HG03521 (cell line): ENCODE data around the gene BNIP3.
A peak's percentile ranks its signal among the peaks of the same experiment; 100 is the strongest.

Experiments
- ATAC-seq: cut with Tn5 transposase; IDR thresholded peaks from one replicate; pipeline ENCODE4 v1.9.1; 2021; ENCODE audit warnings: mild to moderate bottlenecking, moderate library complexity; ENCODE audit not compliant: unreplicated experiment

The BNIP3 gene, protein sequence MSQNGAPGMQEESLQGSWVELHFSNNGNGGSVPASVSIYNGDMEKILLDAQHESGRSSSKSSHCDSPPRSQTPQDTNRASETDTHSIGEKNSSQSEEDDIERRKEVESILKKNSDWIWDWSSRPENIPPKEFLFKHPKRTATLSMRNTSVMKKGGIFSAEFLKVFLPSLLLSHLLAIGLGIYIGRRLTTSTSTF

DNA sequence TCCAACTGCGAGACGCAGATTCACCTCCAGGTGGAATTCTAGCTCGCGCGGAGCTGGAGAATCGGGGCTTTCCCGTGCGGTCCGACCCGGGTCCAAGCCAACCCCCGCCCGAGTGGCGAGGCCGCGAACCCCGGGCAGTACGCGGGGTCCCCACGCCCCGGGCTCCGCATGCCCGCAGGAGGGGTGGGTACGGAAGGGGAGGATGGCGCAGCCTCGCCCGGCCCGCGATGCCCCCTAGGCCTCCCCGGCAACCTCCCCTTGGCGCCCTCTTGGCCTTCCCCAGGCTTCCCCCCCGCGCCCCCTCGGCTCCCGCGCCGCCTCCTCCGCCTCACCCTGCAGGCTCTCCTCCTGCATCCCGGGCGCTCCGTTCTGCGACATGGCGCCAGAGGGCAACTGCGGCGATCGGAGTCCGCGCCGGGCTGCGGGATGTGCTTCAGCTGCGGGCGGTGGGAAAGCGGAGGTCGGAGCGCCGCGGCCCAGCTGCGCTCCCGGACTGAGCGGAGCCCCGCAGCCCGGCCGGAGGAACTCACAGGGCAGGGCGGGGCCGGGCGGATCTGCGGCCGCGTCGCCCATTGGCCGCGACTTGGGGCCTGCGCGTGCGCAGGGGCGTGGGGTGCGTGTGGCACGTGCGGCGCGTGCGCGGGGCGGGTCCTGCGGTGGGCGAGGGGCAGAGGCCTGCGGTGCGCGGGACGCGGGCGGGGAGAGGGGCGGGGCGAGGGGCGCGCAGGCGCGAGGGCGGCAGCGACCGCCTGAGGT lies at the start of gene BNIP3:
Gene BNIP3 (minus strand): TSS at position 495 of the 756 bp plus-strand sequence. CDS start 117 bp downstream, at position 378.
- peak; percentile 86 for ATAC-seq

DNA sequence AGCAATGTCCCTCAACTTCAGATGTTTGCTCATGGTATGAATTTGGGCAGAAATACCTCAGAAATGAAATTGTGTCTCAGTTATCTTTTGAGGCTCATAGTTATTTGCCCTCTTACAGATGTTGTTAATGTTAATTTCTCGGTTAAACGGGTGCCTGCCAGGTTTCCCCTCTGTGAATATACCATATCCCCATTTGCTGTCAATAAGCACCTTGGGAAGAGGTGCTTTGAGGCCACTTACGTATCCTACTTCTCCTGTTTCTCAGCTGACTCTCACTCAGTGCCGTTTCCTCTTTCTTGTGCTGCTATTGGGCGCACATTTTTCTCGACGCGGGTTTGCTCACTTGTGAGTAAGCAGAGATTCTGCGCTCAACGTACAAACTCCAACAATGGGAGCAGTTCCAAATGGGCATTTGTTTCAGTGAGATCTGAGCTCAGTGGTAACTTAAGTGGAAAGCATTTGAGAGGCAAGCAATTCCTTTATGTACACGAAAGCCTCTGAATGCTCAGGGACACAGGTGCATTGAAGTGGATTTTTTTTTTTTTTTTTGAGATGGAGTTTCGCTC lies 49.3 kb upstream of the BNIP3 start:
- no peak for ATAC-seq

DNA sequence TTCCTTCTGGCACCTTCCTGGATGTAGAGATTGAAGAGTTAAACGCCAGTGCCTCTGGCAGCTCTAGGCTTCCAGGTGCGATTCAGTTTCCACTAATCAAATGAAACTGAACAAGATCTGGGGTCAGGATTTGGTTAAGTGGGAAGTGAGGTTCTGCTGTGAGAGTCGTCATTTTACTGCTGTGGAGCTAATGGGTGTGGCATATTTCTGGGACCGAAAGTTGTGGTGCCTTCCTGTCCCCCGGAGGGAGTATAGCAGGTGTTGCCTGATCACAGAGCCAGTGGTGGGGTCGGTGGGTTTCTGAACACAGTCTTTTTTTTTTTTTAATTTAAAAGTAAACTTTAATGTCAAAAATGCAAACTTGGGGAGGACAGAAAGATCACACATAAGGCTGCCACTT lies 47.0 kb upstream of the BNIP3 start:
- no peak for ATAC-seq

DNA sequence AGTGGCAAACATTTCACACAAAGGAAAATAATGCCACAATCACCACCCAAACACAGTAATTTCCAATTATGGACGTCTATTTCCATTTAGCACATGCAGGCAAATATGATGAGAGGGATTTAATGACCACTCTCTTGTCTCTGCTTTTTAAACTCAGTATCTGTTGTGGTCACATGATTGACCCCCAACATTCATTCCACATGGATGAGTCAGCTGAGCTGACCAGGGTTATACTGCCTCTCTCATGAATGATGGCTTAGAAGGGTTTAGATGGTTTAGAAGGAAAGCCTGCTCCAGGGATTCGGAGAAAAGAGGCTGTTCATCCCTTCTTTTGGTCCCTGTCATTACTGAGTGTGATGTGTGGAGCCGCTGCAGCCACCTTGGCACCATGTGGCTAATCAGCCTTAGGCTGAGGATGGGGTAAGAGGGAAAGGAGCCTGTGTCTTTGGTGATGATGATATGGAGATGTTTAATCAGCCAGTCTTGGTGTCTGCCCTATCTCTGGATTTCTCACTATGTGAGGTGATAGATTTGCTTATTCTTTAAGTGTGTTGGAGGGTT lies 45.8 kb upstream of the BNIP3 start:
- ATAC-seq: no peak

DNA sequence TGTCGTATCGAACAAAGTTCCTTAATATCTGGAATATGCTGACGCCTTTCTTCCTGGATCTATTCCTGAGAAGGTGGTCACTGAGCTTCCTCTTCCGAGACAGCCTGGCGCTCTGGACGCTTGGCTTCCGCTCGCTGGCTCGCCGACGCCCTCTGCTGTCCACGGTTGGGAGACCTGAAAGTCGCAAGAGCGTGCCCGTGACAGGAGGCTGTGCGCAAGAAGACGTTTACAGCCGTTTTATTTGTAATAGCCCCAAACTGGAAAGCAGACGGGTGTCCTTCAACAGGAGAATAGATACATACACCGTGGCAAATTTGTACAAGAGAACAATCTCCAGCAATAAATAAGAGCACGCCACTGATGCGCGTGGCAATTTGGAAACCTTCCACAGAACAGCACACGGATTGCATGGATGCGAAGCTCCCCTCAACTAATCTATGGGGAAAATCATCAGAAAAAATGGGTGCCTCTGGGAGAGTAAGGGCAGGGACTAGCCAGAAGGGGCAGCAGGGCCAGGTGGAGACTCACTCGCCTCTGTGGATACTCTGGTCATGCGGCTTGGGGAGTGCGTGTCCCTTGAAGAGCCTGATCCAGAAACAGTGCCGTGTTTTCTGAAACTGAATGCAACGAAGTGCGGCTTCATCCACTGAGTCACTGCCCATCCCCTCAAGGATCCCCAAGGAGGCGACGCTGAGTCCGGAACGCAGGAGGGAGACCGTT lies 41.5 kb upstream of the BNIP3 start:
- peak; percentile 79 for ATAC-seq

DNA sequence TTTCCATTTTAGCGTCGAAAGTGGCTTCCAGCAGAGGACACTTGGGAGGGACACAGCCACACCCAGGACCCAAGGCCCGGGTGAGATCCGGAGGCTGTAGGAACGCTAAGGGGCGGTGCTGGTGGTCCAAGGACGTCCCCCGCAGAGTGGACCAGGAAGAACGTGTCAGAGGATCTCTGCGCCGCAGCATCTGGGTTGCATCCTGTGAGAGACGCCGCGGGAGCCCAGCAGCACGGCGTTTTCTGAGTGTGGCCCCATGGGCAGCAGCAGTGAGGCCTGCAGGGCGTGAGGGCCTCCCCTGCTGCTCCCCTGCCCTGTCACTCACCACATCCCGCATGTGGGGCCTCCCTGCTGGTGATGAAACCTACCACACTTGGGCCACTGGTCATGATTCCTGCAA lies 40.5 kb upstream of the BNIP3 start:
- no peak for ATAC-seq

DNA sequence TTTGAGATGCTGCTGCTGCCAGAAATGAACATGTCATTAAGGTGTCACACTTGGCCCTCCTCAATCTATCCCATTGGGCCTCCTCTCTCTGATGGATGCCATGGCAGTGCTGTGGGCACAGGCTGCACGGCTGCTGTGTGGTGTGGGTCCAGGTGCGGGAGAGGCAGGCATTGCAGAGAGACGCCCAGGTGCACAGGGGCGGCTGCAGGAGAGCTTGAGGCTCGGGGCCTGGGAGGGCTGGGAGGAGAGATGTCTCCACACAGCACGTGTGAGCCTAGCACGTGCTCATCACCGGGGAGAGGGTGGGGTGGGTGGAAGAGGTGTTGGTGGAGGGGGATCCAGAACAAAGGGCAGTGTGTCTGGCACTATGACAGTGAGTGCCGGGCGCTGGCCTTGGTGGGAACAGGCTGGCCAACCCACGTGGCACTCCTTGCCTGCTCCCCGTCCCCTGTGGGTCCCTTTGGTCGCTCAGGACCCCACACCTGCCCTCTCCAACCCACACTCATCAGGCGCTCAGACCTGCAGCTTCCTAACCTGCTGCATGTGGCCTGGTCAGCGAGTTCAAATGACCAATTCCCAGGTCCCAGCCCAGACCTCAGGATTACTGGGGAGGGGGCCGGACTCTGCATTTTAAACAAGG lies 39.9 kb upstream of the BNIP3 start:
- ATAC-seq: no peak

DNA sequence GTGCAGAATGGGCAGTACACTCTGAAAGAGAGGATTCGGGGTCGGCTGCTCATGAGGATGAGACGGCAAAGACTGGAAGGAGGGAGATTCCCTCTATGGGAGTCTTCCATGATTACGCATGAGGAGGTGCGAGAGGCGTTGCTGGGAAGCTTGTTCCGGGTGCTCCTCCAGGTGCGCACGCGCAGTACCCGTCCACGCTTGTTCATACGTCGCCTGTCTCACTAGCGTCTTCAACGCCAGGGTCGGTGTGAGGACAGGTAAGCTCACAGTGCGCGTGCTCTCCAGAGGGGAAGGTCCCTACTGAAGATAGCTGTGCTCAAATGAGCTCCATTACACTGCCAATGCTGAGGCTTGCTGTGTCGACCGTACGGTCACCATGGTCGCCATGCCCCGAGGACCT lies 39.3 kb upstream of the BNIP3 start:
- no peak for ATAC-seq

DNA sequence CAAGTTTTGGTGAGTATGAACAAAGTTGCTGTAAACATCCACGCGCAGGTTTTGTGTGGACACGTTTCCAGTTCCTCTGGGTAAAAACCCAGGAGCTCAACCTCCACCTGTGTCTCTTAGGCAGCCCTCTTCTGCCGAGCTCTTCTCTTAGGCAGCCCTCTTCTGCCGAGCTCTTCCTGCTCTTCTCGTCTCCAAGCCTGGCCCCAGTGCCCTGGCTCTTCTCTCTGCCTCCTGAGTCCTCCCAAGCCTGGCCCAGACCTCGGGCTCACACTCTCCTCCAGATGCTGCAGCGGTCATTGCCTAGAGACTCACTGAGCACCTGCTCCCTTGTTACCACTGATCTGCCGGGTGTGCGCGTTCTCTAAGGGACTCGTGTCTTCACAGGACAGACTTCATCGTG lies 38.7 kb upstream of the BNIP3 start:
- no peak for ATAC-seq

DNA sequence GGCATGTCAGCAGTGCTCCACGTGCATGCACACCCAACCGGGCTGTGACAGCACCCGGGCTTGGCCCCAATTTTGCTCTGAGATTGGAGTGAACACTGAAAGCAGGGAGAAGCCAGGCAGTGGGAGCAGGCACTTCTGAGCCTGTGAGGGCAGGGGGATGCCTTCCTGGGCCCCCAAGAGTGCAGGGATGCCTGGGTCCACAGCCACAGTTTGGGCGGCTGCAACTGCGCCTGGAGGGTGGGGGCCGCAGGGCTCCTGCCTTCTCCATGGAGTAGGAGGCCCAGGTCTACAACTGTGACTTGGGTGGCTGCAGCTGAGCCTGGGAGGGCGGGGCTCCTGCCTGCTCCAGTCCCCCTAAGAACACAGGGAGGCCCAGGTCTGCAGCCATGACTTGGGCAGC lies 37.6 kb upstream of the BNIP3 start:
- no peak for ATAC-seq

DNA sequence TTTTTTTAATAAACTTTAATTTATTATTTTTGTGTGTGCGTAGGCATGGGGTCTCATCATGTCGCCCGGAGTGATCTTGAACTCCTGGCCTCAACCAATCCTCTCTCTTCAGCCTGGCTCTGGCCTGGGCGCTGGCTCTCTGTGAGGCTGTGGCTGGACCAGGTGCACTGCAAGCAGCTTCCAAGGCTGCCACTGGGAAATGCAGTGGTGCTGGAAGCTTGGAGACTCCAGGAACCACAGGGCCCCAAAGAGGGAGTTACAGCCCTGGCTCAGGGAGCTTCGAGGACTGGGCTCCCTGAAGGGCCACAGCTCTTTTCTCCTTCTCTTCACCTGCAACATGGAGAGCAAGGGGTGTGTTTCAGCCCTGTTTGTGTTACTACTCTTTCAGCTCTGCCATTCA lies 36.7 kb upstream of the BNIP3 start:
- no peak for ATAC-seq

DNA sequence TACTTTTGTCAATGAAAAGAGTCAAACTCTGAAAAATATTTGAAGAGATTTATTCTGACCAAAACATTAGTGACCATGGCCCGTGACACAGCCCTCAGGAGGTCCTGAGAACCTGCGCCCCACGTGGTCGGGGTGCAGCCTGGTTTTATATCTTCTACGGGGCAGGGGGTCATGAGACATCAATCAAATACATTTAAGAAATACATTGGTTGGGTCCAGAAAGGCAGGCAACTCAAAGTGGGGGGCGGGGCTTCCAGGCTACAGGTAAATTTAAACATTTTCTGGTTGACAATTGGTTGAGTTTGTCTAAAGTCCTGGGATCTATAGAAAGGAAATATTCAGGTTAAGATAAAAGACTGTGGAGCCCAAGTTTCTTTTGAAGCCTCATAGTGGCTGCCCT lies 34.8 kb upstream of the BNIP3 start:
- no peak for ATAC-seq

DNA sequence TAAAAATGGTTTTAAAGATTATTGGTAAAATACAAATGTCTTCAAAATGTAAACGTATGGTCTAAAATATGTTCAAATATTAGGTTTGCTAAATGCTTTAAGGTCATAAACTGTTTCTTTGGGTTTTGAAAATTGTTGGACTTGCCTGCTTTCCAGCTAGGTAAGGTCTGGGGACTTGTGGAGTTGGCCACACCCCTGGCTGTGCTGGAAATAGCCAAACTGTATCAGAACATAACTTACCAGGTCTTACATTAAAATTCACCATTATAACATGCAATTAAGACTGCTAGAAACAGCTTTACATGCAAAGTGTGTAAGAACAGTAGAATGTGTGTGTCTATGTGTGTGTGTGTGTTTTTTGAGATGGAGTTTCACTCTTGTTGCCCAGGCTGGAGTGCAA lies 29.7 kb upstream of the BNIP3 start:
- ATAC-seq: no peak

DNA sequence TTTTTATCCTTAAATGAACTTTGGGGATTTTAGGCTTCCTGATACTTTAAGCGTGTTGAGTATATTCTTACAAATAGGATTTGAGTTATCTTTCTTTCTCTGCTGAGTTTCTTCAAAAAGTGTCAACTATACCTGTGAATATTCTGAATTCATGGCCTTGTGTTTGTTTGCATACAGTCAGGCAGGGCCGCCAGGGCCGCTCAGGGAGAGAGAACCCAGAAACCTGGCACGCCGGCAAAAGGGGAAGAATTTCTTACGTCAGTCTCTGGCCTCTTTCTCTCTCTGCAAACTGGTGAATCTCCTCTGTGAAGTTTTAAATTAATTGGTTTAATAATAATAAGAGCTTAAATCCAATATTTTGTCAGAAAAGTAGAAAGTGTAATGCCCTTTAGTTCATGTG lies 29.3 kb upstream of the BNIP3 start:
- no peak for ATAC-seq

DNA sequence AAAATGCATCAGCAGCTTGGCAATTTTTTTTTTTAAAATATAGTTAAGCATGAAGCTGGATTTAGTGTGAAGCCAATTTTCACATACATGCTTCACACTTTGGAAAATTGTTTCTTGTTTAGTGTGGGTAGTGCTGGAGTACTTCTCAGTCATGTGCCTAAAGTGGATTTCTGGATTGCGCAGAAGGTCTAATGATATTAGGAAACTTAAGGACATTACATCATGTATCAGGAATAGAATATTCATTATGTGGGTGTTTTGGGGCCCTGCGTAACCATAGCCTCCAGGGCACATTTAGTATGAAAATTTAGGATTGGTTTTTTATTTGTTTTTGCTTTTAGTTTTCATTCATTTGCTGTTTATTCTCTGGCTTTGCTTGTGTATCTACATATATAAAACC lies 28.8 kb upstream of the BNIP3 start:
- no peak for ATAC-seq

DNA sequence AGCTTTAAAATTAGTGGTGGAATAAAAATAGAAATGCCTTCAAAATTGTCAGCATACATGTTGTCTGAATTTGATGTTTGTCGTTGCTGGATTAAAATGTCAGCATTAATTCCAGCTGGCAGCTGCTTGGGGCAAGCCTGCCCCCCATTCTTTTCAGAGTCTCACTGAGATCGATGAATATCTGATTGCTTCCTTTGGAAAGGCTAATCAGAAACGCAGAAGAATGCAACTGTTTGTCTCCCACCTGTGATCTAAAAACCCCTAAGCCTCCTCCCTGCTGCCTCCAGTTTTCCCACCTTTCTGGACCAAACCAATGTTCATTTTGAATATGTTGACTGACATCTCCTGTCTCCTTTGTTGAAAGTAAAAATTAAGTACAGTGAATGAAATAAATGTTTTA lies 27.9 kb upstream of the BNIP3 start:
- no peak for ATAC-seq

DNA sequence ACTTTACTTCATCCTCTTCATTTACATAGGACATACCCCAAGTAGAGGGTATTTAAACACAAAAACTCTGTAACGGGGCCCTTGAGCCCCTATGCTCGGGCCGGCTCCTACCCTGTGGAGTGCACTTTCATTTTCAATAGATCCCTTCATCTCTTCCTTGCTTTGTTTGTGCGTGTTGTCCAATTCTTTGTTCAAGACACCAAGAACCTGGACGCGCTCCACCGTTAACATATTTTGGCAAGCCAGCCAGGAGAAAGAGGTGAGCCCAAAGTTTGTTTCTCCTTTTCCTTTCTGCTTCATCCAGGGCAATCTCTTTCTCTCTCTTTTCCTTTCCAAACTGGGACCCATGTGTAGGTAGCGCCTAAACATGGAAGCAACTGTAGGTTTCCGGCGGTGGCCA lies 26.0 kb upstream of the BNIP3 start:
- no peak for ATAC-seq

DNA sequence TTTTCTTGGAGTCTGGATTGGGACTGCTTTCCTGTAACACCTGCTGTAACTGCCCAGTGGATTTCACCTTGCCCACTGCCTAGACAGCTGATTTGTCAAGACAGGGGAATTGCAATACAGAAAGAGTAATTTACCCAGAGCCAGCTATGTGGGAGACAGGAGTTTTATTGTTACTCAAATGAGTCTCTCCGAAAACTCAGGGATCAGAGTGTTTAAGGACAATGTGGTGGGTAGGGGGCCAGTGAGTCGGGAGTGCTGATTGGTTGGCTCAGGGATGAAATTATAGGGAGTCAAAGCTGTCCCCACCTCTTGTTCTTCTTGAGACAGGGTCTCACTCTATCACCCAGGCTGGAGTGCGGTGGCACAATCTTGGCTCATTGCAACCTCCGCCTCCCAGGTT lies 25.2 kb upstream of the BNIP3 start:
- no peak for ATAC-seq

DNA sequence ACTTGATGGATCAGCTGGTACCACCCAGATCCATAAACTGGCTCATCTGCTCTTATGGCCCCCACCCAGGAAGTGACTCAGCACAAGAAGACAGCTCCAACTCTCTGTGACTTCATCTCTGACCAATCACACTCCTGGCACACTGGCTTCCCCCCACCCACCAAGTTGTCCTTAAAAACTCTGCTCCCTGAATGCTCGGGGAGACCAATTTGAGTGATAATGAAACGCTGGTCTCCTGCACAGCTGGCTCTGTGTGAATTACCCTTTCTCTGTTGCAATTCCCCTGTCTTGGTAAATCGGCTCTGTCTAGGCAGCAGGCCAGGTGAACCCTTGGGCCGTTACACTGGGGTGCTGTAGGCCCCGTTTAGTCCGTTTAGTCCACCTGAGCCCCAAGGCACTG lies 23.4 kb upstream of the BNIP3 start:
- no peak for ATAC-seq

DNA sequence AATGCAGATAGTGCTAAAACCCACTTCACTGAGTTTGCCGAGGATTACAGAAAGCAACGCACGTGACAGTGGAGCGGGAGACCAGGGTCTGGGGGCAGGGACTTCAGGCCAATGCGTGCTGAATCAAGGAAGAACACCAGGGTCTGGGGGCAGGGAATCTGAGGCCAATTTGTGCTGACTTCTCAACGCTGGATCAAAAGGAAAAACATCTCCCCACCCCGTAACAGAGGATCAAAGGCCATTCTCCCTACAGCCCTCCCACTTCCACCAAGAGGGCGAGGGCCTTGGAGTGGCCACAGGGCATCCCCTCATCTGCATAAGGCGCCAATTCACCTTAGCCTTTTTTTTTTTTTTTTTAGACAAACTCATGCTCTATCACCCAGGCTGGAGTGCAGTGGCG lies 22.3 kb upstream of the BNIP3 start:
- ATAC-seq: no peak

DNA sequence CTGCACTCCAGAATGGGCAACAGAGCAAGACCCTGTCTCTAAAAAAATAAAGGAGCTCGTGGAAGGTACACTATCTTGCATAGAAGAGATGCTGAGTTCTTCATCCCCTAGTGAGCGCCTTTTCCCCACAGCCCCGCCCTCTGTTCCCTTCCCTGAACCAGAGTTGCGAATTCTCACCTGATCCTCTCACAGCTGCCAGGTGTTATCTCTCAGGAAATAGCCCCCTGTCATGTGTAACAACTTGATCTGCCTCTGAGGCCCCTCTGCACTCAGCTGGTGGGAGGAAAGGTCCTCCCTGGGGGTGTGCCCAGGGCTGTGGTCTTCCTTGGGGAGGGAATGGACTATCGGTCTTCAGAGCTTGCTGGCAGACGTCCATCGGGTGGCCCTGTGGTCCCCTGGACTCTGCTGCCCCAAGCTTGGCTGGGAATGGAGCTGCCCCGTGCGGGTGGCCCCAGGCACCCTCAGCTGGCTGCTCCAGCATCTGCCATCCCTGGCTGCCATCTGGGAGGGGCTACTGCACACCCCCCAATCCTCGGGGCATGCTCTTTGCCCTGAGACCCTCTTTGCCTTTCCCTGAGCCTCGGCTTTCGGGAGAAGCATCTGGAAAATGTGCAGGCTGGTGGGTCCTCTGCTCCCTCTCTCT lies 21.7 kb upstream of the BNIP3 start:
- no peak for ATAC-seq
